Chondrocyte (in vitro differentiated cells): ENCODE measurements around the gene HIP1R. TPM values are rescaled to one million over a fixed set of nuclear protein-coding genes. Genes with fewer than 3 reads are reported as not detected.
"Not testable (repeated sequence)": the region's sequence is repeated elsewhere in the genome, so short reads cannot be mapped to it uniquely, and the experiment has no call there.

Source experiments
- DNase-seq: peaks from one replicate; pipeline ENCODE4 v3.0.0; 2021; ENCODE audit warnings: mixed read lengths, low spot score
- H3K27ac Mint-ChIP-seq: one replicate; pipeline ENCODE4 v1.8.0; 2021; ENCODE audit warnings: mild to moderate bottlenecking, moderate library complexity, mixed read lengths; ENCODE audit not compliant: unreplicated experiment
- H3K27me3 Mint-ChIP-seq: 2 replicates; pipeline ENCODE4 v1.8.0; 2021; ENCODE audit warnings: low read depth, mixed read lengths
- H3K36me3 Mint-ChIP-seq: 2 replicates; pipeline ENCODE4 v1.8.0; 2021; ENCODE audit warnings: low read depth, mixed read lengths
- H3K4me1 Mint-ChIP-seq: 2 replicates; pipeline ENCODE4 v1.8.0; 2021; ENCODE audit warnings: low read depth, mild to moderate bottlenecking, mixed read lengths
- H3K4me3 Mint-ChIP-seq: one replicate; pipeline ENCODE4 v1.8.0; 2021; ENCODE audit warnings: mild to moderate bottlenecking, moderate library complexity, mixed read lengths; ENCODE audit not compliant: unreplicated experiment
- H3K9me3 Mint-ChIP-seq: 2 replicates; pipeline ENCODE4 v1.8.0; 2021; ENCODE audit warnings: low read depth, mixed read lengths
- CTCF ChIP-seq: fragments of 200-600 bp; sonication (generic); IDR thresholded peaks from 2 replicates; pipeline ENCODE4 v1.5.0; 2021; ENCODE audit warnings: antibody characterized with exemption, mild to moderate bottlenecking, moderate library complexity
- total RNA-seq: library from RNA; stranded (reverse); gene quantifications from 3 replicates; pipeline ENCODE4 v1.2.1, GENCODE V29; 2021

The HIP1R gene
- total RNA-seq, 1 donor from 2014 or later: 13.8 TPM

- H3K4me3 Mint-ChIP-seq: no peak overlapping the region
- peaks cover 2% of the 10 kb centered on the region for H3K4me1 Mint-ChIP-seq
- peak; percentile 19 for DNase-seq
- TF ChIP-seq CTCF: peak; percentile 90
- no peaks in the 10 kb centered on the region for H3K27me3 Mint-ChIP-seq
- no peaks in the 10 kb centered on the region for H3K9me3 Mint-ChIP-seq
- no peaks in the 10 kb centered on the region for H3K36me3 Mint-ChIP-seq
- H3K27ac Mint-ChIP-seq: no peak overlapping the region
These were observed 41.6 kb upstream of the HIP1R start for GRCh38 chr12:122793685-122794106.

- DNase-seq: no peak
- Mint-ChIP-seq H3K9me3 (no peaks in the 10 kb centered on the region), H3K27ac (no peak overlapping the region), H3K4me1 (peaks cover under 1% of the 10 kb centered on the region), H3K36me3 (no peaks in the 10 kb centered on the region), H3K27me3 (no peaks in the 10 kb centered on the region), H3K4me3 (no peak overlapping the region)
- no peak for TF ChIP-seq CTCF
These were observed 39.5 kb upstream of the HIP1R start for GRCh38 chr12:122795807-122796206.

- Mint-ChIP-seq H3K27me3 (no peaks in the 10 kb centered on the region), H3K4me3 (no peak overlapping the region), H3K4me1 (no peaks in the 10 kb centered on the region), H3K9me3 (no peaks in the 10 kb centered on the region), H3K36me3 (no peaks in the 10 kb centered on the region), H3K27ac (no peak overlapping the region)
- peak; percentile 58 for DNase-seq
- TF ChIP-seq CTCF: no peak
These were observed 35.5 kb upstream of the HIP1R start for GRCh38 chr12:122799641-122800243.

- peaks cover 1% of the 10 kb centered on the region for H3K36me3 Mint-ChIP-seq
- DNase-seq: no peak
- no peak overlapping the region for H3K4me3 Mint-ChIP-seq
- no peaks in the 10 kb centered on the region for H3K4me1 Mint-ChIP-seq
- TF ChIP-seq CTCF: no peak
- no peaks in the 10 kb centered on the region for H3K9me3 Mint-ChIP-seq
- no peak overlapping the region for H3K27ac Mint-ChIP-seq
- H3K27me3 Mint-ChIP-seq: no peaks in the 10 kb centered on the region
These were observed 31.3 kb upstream of the HIP1R start for GRCh38 chr12:122803937-122804336.

- not testable (repeated sequence) for H3K4me1 Mint-ChIP-seq, DNase-seq, H3K4me3 Mint-ChIP-seq, H3K27me3 Mint-ChIP-seq, H3K27ac Mint-ChIP-seq, H3K36me3 Mint-ChIP-seq, H3K9me3 Mint-ChIP-seq
These were observed 30.3 kb upstream of the HIP1R start for GRCh38 chr12:122804957-122805356.

GRCh38 chr12:122807651-122808050 lies 27.6 kb upstream of the HIP1R start:
- Mint-ChIP-seq H3K27ac (no peak overlapping the region), H3K9me3 (no peaks in the 10 kb centered on the region), H3K4me1 (no peaks in the 10 kb centered on the region), H3K27me3 (no peaks in the 10 kb centered on the region), H3K4me3 (no peak overlapping the region), H3K36me3 (peaks cover 3% of the 10 kb centered on the region)
- DNase-seq: no peak
- no peak for TF ChIP-seq CTCF
